Natural killer cell (primary cell): ENCODE data around the gene PDK1. TPM values are rescaled to one million over a fixed set of nuclear protein-coding genes. Genes with fewer than 3 reads are reported as not detected.

Experiments
- ATAC-seq, 3 donors: fragments of 150-1000 bp in 2 of 3; fragments of 200-7000 bp in 1 of 3; cut with Tn5 transposase; 1 replicate in 1 of 3; 2 replicates in 2 of 3; pipeline ENCODE4 v1.10.0; 2021; ENCODE audit warnings: mild to moderate bottlenecking in 2 of 3, moderate library complexity in 2 of 3
- DNase-seq, 2 donors: peaks; one replicate each; pipeline versions ENCODE4 v3.0.0 to v3.0.0-alpha.2; 2013 to 2021; ENCODE audit warnings: mixed read lengths in 1 of 2
- H3K27ac ChIP-seq: one replicate; pipeline ENCODE4 v1.5.1; 2013; ENCODE audit warnings: mild to moderate bottlenecking, low read length
- H3K27me3 ChIP-seq: one replicate; pipeline ENCODE4 v1.6.1; 2013; ENCODE audit warnings: low read length; ENCODE audit not compliant: control insufficient read depth, insufficient read depth
- H3K36me3 ChIP-seq: one replicate; pipeline ENCODE4 v1.6.1; 2013; ENCODE audit warnings: low read length; ENCODE audit not compliant: control insufficient read depth, insufficient read depth
- H3K4me1 ChIP-seq: one replicate; pipeline ENCODE4 v1.6.1; 2013; ENCODE audit warnings: low read length; ENCODE audit not compliant: control insufficient read depth, insufficient read depth
- H3K4me3 ChIP-seq: one replicate; pipeline ENCODE4 v1.5.1; 2013; ENCODE audit warnings: low read length
- H3K9me3 ChIP-seq: one replicate; pipeline ENCODE4 v1.6.1; 2013; ENCODE audit warnings: low read length; ENCODE audit not compliant: control insufficient read depth, insufficient read depth
- H3K27ac Mint-ChIP-seq, 2 donors: one replicate each; pipeline ENCODE4 v1.8.0; 2022; ENCODE audit warnings: mild to moderate bottlenecking in 2 of 2, mixed read lengths in 2 of 2, moderate library complexity in 1 of 2
- H3K27me3 Mint-ChIP-seq, 2 donors: one replicate each; pipeline ENCODE4 v1.8.0; 2022; ENCODE audit warnings: low read depth in 2 of 2, mixed read lengths in 2 of 2
- H3K36me3 Mint-ChIP-seq: one replicate; pipeline ENCODE4 v1.8.0; 2022; ENCODE audit warnings: mixed read lengths
- H3K4me1 Mint-ChIP-seq, 2 donors: one replicate each; pipeline ENCODE4 v1.8.0; 2022; ENCODE audit warnings: mixed read lengths in 2 of 2
- H3K4me3 Mint-ChIP-seq: one replicate; pipeline ENCODE4 v1.8.0; 2022; ENCODE audit warnings: mild to moderate bottlenecking, moderate library complexity, mixed read lengths
- H3K9me3 Mint-ChIP-seq, 2 donors: one replicate each; pipeline ENCODE4 v1.8.0; 2022; ENCODE audit warnings: mixed read lengths in 2 of 2
- CTCF ChIP-seq: fragments of 200-600 bp; IDR thresholded peaks from one replicate; pipeline ENCODE4 v1.8.0; 2022; ENCODE audit warnings: antibody characterized with exemption
- WGBS: methylation state at CpG from one replicate; pipeline ENCODE4 v1.1.7; 2013; ENCODE audit warnings: missing lambda C conversion rate; ENCODE audit not compliant: insufficient coverage; 5-methylcytosine and 5-hydroxymethylcytosine counted together
- intact Hi-C: fragments of 100-400 bp; cut with micrococcal nuclease; formaldehyde crosslinking; loops from one replicate; pipeline ENCODE4 v1.14.2; 2022
- total RNA-seq, 4 donors: library from RNA; stranded (reverse); fragments of 120-200 nt in 1 of 4; gene quantifications; one replicate each; pipeline versions ENCODE4 v1.2.3 to v1.2.4, GENCODE V29; 2013 to 2022

PDK1 gene
- total RNA-seq, 3 donors from 2014 or later (not counting 1 experiment from before 2014, with no cell fraction given) = 17.3 to 29.1 (median 22.6) TPM

GRCh38 chr2:172617115-172617514 lies 61.2 kb downstream of the PDK1 start:
- DNase-seq = no peak
- intact Hi-C loops = no loop called here
- H3K36me3 Mint-ChIP-seq = no peaks in the 10 kb centered on the region
- no peaks in the 10 kb centered on the region for H3K9me3 Mint-ChIP-seq
- Histone ChIP-seq H3K4me1 (no peaks in the 10 kb centered on the region), H3K9me3 (no peaks in the 10 kb centered on the region), H3K27me3 (no peaks in the 10 kb centered on the region), H3K27ac (no peak overlapping the region), H3K4me3 (no peak overlapping the region), H3K36me3 (no peaks in the 10 kb centered on the region)
- whole genome bisulfite sequencing = no CpG with 5 or more reads among the region's 2 CpGs
- no peaks in the 10 kb centered on the region for H3K27me3 Mint-ChIP-seq
- ATAC-seq = no peak
- H3K27ac Mint-ChIP-seq = no peak overlapping the region
- no peaks in the 10 kb centered on the region for H3K4me1 Mint-ChIP-seq
- H3K4me3 Mint-ChIP-seq = no peak overlapping the region
- no peak for TF ChIP-seq CTCF

GRCh38 chr2:172623249-172623965 lies 67.5 kb downstream of the PDK1 start:
- no peak overlapping the region for H3K27ac ChIP-seq

GRCh38 chr2:172624996-172625395 lies 69.1 kb downstream of the PDK1 start:
- Histone ChIP-seq H3K27me3 (no peaks in the 10 kb centered on the region), H3K4me1 (no peaks in the 10 kb centered on the region), H3K27ac (no peak overlapping the region), H3K4me3 (no peak overlapping the region), H3K9me3 (no peaks in the 10 kb centered on the region), H3K36me3 (no peaks in the 10 kb centered on the region)
- DNase-seq (no peak), ATAC-seq (no peak)
- Mint-ChIP-seq H3K9me3 (no peaks in the 10 kb centered on the region), H3K27ac (no peak overlapping the region), H3K4me1 (no peaks in the 10 kb centered on the region), H3K27me3 (no peaks in the 10 kb centered on the region), H3K36me3 (no peaks in the 10 kb centered on the region), H3K4me3 (no peak overlapping the region)
- WGBS = 100% methylated on average over 1 of the region's 2 CpGs
- intact Hi-C loops = no loop called here
- TF ChIP-seq CTCF = no peak

More at GRCh38 chr2:172623249-172623965, 67.5 kb downstream of the PDK1 start:
- Mint-ChIP-seq H3K9me3 (no peaks in the 10 kb centered on the region), H3K36me3 (no peaks in the 10 kb centered on the region), H3K27me3 (no peaks in the 10 kb centered on the region), H3K4me1 (no peaks in the 10 kb centered on the region), H3K27ac (no peak overlapping the region), H3K4me3 (no peak overlapping the region)
- Histone ChIP-seq H3K4me1 (no peaks in the 10 kb centered on the region), H3K9me3 (no peaks in the 10 kb centered on the region), H3K4me3 (no peak overlapping the region), H3K36me3 (no peaks in the 10 kb centered on the region), H3K27me3 (no peaks in the 10 kb centered on the region)
- no CpG with 5 or more reads among the region's 1 CpG for WGBS
- no peak for DNase-seq
- ATAC-seq = no peak
- intact Hi-C loops = no loop called here
- TF ChIP-seq CTCF = no peak

GRCh38 chr2:172627181-172627580 lies 71.3 kb downstream of the PDK1 start:
- H3K27me3 ChIP-seq = no peaks in the 10 kb centered on the region
- no peak overlapping the region for H3K4me3 ChIP-seq
- H3K27me3 Mint-ChIP-seq = no peaks in the 10 kb centered on the region
- no peaks in the 10 kb centered on the region for H3K36me3 Mint-ChIP-seq
- H3K4me1 Mint-ChIP-seq = no peaks in the 10 kb centered on the region
- no peak for TF ChIP-seq CTCF
- no peak overlapping the region for H3K27ac Mint-ChIP-seq
- WGBS = 81% methylated on average over 1 of the region's 1 CpG
- intact Hi-C loops = no loop called here
- H3K27ac ChIP-seq = no peak overlapping the region
- DNase-seq (no peak), ATAC-seq (no peak)
- no peak overlapping the region for H3K4me3 Mint-ChIP-seq
- H3K9me3 Mint-ChIP-seq = no peaks in the 10 kb centered on the region
- no peaks in the 10 kb centered on the region for H3K36me3 ChIP-seq
- no peaks in the 10 kb centered on the region for H3K9me3 ChIP-seq
- no peaks in the 10 kb centered on the region for H3K4me1 ChIP-seq
